GM13976 (cell line): ENCODE data around the gene QRSL1.

Experiments
- DNase-seq: peaks from one replicate; pipeline ENCODE4 v3.0.0; 2012; ENCODE audit warnings: low spot score
- in situ Hi-C: fragments of 300-500 bp; cut with MboI; formaldehyde crosslinking; loops from one replicate; pipeline ENCODE4 v1.12.0; 2022; ENCODE audit warnings: low sequenced_read_pairs, mixed read lengths, inconsistent platforms; ENCODE audit not compliant: unreplicated experiment
- TF ChIP-seq, protein P1 (sequence below): IDR thresholded peaks from 2 replicates; pipeline ENCODE4 v1.5.1; 2012; ENCODE audit warnings: borderline replicate concordance, mild to moderate bottlenecking; ENCODE audit not compliant: insufficient read depth; ENCODE audit errors: extremely low read depth, missing control alignments, control extremely low read depth

Gene QRSL1

DNA sequence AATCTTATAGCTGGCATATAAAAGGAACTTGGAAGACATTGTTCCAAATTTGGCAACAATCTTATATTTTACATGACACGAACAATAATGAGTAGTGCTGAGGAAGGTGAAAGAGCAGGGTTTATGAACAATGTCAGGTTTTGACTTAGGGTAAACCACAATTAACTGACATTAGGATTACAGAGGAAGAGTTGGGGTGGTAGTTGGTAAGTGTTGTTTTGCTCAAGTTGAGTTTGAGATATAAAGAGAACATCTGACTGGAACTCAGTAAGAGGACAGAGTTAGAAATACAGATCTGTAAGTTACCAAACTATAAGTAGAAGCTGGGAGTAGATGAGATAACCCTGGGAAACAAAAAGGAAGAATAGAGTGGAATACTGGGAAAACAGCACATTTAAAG lies 15.2 kb upstream of the QRSL1 start:
- TF ChIP-seq, protein P1, sequence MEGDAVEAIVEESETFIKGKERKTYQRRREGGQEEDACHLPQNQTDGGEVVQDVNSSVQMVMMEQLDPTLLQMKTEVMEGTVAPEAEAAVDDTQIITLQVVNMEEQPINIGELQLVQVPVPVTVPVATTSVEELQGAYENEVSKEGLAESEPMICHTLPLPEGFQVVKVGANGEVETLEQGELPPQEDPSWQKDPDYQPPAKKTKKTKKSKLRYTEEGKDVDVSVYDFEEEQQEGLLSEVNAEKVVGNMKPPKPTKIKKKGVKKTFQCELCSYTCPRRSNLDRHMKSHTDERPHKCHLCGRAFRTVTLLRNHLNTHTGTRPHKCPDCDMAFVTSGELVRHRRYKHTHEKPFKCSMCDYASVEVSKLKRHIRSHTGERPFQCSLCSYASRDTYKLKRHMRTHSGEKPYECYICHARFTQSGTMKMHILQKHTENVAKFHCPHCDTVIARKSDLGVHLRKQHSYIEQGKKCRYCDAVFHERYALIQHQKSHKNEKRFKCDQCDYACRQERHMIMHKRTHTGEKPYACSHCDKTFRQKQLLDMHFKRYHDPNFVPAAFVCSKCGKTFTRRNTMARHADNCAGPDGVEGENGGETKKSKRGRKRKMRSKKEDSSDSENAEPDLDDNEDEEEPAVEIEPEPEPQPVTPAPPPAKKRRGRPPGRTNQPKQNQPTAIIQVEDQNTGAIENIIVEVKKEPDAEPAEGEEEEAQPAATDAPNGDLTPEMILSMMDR, result no peak
- in situ Hi-C loops, result no loop called here
- DNase-seq, result no peak

DNA sequence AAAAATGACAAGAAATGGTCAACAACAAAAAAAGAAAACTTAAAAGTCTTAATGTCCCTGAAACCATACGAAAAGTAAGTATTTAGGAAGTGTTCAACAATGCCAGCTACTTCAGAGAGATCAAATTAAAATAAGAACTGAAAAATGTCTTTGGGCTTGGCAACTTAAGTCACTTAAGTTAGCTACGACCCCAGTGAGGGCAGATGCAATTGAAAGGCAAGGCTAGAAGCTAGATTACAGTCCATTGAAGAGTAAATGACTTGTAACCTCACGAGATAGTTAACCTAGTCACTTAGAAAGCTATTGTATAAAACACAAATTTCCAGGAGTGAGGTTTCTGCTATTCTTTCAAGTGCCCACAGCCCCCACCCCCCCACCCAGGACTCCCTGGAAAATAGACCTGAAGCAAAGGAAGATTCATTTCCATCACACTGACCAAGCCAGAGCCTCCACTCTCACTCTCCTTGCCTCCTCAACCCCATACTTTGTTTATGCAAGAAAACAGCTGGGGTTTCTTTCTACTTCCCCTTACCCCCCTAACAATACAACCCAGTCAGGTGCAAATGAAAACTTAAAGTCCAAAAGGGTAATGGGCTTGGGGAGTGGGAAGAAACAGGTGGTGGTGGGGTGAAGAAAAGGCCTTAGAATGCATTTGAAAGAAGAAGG lies 14.7 kb upstream of the QRSL1 start:
- in situ Hi-C loops, result no loop called here
- no peak for DNase-seq
- TF ChIP-seq, protein P1, result no peak

DNA sequence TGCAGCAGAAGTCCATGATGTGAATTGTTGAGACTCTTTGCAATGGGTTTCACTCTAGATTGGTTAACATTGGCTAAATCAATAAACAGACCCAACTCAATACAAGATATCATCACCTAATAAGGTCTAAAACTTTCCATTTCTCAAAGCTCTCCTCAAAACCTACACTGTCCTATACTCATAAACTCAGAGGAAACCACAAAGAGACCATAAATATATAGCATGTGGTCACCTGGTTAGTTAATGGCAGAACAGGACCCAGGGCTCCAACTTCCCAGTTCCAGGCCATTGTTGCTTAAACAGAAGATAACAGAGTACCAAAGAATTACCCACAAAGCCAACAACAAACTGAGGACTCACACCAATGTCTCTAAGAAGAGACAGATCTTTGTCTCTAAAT lies 12.1 kb upstream of the QRSL1 start:
- TF ChIP-seq, protein P1, result no peak
- in situ Hi-C loops, result no loop called here
- DNase-seq, result no peak

DNA sequence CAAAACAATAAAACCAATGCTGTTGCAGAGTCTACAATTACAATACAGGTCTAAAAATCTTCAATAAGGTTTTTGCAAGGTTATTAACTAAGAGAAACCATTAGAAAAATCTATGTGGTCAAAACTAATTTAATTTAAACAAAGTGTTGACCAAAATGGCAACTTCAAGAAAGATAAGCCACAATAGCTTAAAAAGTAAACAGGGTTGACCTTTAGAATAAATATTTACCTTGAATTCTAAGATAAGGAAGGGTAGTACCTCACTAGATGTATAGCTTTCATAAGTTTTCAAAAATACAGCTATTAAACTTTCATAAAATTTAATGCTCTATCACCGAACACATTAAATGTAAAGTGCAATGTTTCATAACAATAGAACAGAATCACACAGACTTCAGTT lies 11.5 kb upstream of the QRSL1 start:
- TF ChIP-seq, protein P1, result no peak
- in situ Hi-C loops, result no loop called here

DNA sequence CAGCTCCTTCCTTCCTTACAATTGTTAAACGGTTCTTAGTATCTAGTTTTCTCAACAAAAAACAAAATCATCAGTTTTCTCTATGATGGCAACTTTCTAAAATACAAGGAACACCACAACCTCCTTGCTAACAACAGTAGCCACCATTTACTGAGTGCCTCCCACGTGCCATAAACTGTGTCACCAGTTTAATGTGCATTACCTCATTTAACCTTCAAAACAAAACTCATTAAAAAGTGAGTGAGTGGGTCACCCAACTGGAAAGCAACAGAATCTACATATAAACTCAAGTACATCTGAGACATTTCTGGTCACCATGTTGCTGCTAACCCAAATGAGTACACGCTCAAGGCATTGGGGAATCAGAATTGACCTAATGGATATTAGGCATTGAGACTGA lies 11.1 kb upstream of the QRSL1 start:
- no peak for DNase-seq
- TF ChIP-seq, protein P1, result no peak
- in situ Hi-C loops, result no loop called here

More for the DNA sequence above, 11.5 kb upstream of the QRSL1 start:
- DNase-seq, result no peak

DNA sequence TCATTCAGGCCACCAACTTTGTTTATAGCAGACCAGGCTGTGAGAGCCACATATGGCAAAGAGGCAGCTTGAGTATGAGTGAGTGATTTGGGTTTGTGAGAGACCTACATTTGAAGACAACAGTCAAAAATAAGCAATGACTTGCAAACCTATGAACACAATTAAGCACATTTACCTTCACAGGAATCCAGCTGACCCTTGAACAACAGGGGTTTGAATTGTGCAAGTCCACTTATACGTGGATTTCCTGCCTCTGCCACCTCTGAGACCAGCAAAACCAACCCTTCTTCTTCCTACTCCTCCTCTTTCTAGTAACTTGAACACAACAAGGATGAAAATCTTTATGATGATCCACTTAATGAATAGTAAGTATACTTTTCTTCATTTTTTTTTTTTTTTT lies 10.2 kb upstream of the QRSL1 start:
- DNase-seq, result no peak
- TF ChIP-seq, protein P1, result no peak
- in situ Hi-C loops, result no loop called here

DNA sequence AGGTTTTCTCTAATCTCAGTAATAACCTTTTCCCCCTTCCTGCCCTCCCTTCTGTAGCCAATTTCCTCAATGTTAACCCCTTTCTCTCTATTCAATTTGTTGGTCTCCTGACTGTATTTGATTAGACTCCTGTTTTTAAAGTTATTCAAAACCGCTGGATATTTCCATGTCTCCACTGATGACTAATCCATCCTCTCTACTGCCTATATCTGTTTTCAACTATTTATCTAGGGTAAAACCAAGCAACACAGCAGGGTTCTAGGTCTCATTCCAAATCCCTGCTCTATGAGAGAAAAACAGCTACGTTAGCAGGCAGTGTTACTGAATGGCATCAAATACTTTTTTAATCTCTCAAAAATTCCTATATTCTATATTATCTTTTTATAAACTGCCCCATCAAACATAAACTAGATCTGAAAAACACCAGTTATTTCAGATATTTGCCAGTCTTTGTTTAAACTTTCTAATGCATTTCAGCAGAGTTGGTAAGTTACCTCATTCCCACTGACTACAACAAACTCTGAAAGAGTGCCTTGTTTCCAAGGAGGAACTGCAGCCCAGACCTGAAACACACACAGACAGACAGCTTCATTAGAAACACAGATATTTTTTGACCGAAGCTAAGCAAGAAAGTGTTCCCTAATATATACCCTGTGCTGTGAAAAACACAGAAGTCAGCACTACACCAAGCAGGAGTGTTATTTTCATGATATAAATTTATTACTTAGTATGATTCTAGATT lies 8.3 kb upstream of the QRSL1 start:
- in situ Hi-C loops, result no loop called here
- TF ChIP-seq, protein P1, result no peak
- DNase-seq, result no peak
